ENCODE measurements around the gene MRRF. TPM values are rescaled to one million over a fixed set of nuclear protein-coding genes. Genes with fewer than 3 reads are reported as not detected.

Gene MRRF
- total RNA-seq (2014; rRNA removed; shearing (Covaris generic)), result 76.2 and 90.6 TPM in 2 replicates
- 99.5 and 109 TPM in 2 replicates for polyA plus RNA-seq (2014; cell fraction: nucleus; rRNA removed)

GRCh38 chr9:122264360-122265148 is at the start of gene MRRF, which contains the start of gene RBM18:
TSS of gene MRRF (plus strand) at chr9:122264882. CDS start at chr9:122270892, 6,010 bp downstream.
TSS of gene RBM18 (minus strand) at chr9:122264840. CDS start at chr9:122261492, 3,348 bp downstream.
- peak; percentile 88 for DNase-seq (ENCODE audit: extremely low read depth, low read depth)

GRCh38 chr9:122215663-122216062 is 49.0 kb upstream of the MRRF start:
- no peak for DNase-seq (ENCODE audit: extremely low read depth, low read depth)

- DNase-seq (ENCODE audit: extremely low read depth, low read depth), result no peak
Measured at GRCh38 chr9:122216138-122216797, 48.4 kb upstream of the MRRF start.

GRCh38 chr9:122216798-122217418 is 47.8 kb upstream of the MRRF start:
- no peak for DNase-seq (ENCODE audit: extremely low read depth, low read depth)

- DNase-seq (ENCODE audit: extremely low read depth, low read depth), result no peak
Measured at GRCh38 chr9:122217640-122218039, 47.0 kb upstream of the MRRF start.

- no peak for DNase-seq (ENCODE audit: extremely low read depth, low read depth)
Measured at GRCh38 chr9:122218071-122218934, 46.4 kb upstream of the MRRF start.

- DNase-seq (ENCODE audit: extremely low read depth, low read depth), result no peak
Measured at GRCh38 chr9:122218935-122219855, 45.5 kb upstream of the MRRF start.

GRCh38 chr9:122219856-122220672 is 44.6 kb upstream of the MRRF start:
- DNase-seq (ENCODE audit: extremely low read depth, low read depth), result no peak

- DNase-seq (ENCODE audit: extremely low read depth, low read depth), result no peak
Measured at GRCh38 chr9:122220673-122221182, 44.0 kb upstream of the MRRF start.

- DNase-seq (ENCODE audit: extremely low read depth, low read depth), result no peak
Measured at GRCh38 chr9:122221183-122221811, 43.4 kb upstream of the MRRF start.

- DNase-seq (ENCODE audit: extremely low read depth, low read depth), result no peak
Measured at GRCh38 chr9:122222791-122223190, 41.9 kb upstream of the MRRF start.

- no peak for DNase-seq (ENCODE audit: extremely low read depth, low read depth)
Measured at GRCh38 chr9:122223435-122223834, 41.2 kb upstream of the MRRF start.

GRCh38 chr9:122225312-122226141 is 39.2 kb upstream of the MRRF start:
- DNase-seq (ENCODE audit: extremely low read depth, low read depth), result no peak

GRCh38 chr9:122226142-122226757 is 38.4 kb upstream of the MRRF start:
- no peak for DNase-seq (ENCODE audit: extremely low read depth, low read depth)

GRCh38 chr9:122226758-122227574 is 37.7 kb upstream of the MRRF start:
- DNase-seq (ENCODE audit: extremely low read depth, low read depth), result no peak

- no peak for DNase-seq (ENCODE audit: extremely low read depth, low read depth)
Measured at GRCh38 chr9:122227575-122227900, 37.1 kb upstream of the MRRF start.
